Left lung (tissue), 10 donors: Measurements from ENCODE around the gene TAPBPL. TPM values are rescaled to one million over a fixed set of nuclear protein-coding genes. Genes with fewer than 3 reads are reported as not detected.
"Not testable (repeated sequence)": the region's sequence is repeated elsewhere in the genome, so short reads cannot be mapped to it uniquely, and the experiment has no call there.

ENCODE experiments used
- ATAC-seq: fragments of 200-7000 bp; cut with Tn5 transposase; one replicate; pipeline ENCODE4 v1.9.1; 2020; ENCODE audit warnings: moderate library complexity
- DNase-seq, 4 donors: peaks; one replicate each; pipeline ENCODE4 v3.0.0-alpha.2; 2013 to 2020
- H3K27ac ChIP-seq, 2 donors: fragments of 200-600 bp; sonication (generic) in 1 of 2; one replicate each; pipeline versions ENCODE4 v1.5.0 to v1.8.0; 2020 to 2021
- H3K27me3 ChIP-seq, 2 donors: fragments of 200-600 bp; sonication (generic) in 1 of 2; one replicate each; pipeline versions ENCODE4 v1.5.0 to v1.8.0; 2020 to 2021
- H3K36me3 ChIP-seq, 2 donors: fragments of 200-600 bp; sonication (generic) in 1 of 2; one replicate each; pipeline versions ENCODE4 v1.5.0 to v1.8.0; 2020 to 2021
- H3K4me1 ChIP-seq, 2 donors: fragments of 200-600 bp; one replicate each; pipeline ENCODE4 v1.8.0; 2021
- H3K4me3 ChIP-seq, 2 donors: fragments of 200-600 bp; sonication (generic) in 1 of 2; one replicate each; pipeline versions ENCODE4 v1.5.0 to v1.8.0; 2020 to 2021; ENCODE audit warnings: mild to moderate bottlenecking in 1 of 2
- H3K9me3 ChIP-seq, 2 donors: fragments of 200-600 bp; sonication (generic) in 1 of 2; one replicate each; pipeline versions ENCODE4 v1.5.0 to v1.8.0; 2020 to 2021
- intact Hi-C, 2 donors: fragments of 100-400 bp; cut with DNase I; formaldehyde crosslinking; loops; one replicate each; pipeline versions ENCODE4 v1.11.2 to v1.14.2; 2022
- polyA plus RNA-seq, 6 donors: library from polyadenylated mRNA; unstranded; fragments of 120-200 nt; gene quantifications; one replicate each; pipeline ENCODE4 v1.2.1, GENCODE V29; 2013; ENCODE audit not compliant: insufficient read length in 6 of 6
- total RNA-seq, 2 donors: library from RNA; stranded (reverse); fragmentation: NEBNext Ultra II Directional; extraction: Animal tissue kit (Norgen Biotek cat#: 25700); gene quantifications; one replicate each; pipeline ENCODE4 v1.2.1, GENCODE V29; 2021
- TF ChIP-seq, protein P1 (sequence below), 2 donors: fragments of 200-600 bp; sonication (generic) in 1 of 2; IDR thresholded peaks; one replicate each; pipeline versions ENCODE4 v1.5.0 to v1.8.0; 2021; ENCODE audit warnings: antibody characterized with exemption in 2 of 2
- donor health status: DM: no; HTN: yes; CAD: no.
- donor health status: DM: no; HTN: no; CAD: no.

The TAPBPL gene
- total and polyA plus RNA-seq, 8 donors = 18.0 to 33.8 (median 19.0) TPM

DNA sequence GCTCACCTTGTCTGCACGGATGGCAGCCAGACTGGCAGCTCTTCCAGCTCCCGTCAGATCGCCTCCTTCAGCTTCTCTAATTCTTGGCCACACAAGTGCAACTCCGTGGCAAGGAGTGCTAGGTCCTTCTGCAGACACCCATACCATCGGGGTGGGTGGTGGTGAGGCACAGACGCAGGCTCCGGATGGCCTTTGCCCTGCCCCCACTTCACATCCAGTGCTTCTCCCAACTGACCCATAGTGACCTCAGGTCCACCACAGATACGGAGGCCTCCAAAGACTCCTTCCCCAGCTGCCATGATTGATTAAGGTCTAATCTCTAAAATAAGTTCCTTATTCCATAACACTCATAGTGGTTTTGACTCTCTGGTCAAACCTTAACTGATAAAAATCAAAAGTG, 27.0 kb upstream of the TAPBPL start:
- intact Hi-C loops = loop anchor here in 1 of 2 donors (5.0 to 10.0 kb wide), 2 partner anchors 42 to 110 kb away; partner anchors contain the start of gene GAPDH
- TF ChIP-seq, protein P1, sequence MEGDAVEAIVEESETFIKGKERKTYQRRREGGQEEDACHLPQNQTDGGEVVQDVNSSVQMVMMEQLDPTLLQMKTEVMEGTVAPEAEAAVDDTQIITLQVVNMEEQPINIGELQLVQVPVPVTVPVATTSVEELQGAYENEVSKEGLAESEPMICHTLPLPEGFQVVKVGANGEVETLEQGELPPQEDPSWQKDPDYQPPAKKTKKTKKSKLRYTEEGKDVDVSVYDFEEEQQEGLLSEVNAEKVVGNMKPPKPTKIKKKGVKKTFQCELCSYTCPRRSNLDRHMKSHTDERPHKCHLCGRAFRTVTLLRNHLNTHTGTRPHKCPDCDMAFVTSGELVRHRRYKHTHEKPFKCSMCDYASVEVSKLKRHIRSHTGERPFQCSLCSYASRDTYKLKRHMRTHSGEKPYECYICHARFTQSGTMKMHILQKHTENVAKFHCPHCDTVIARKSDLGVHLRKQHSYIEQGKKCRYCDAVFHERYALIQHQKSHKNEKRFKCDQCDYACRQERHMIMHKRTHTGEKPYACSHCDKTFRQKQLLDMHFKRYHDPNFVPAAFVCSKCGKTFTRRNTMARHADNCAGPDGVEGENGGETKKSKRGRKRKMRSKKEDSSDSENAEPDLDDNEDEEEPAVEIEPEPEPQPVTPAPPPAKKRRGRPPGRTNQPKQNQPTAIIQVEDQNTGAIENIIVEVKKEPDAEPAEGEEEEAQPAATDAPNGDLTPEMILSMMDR (IDR thresholded peaks at IDR 0.05) = no peak
- DNase-seq (no peak), ATAC-seq (no peak)
- H3K9me3 ChIP-seq = no peaks in the 10 kb centered on the region
- peaks cover 10 to 26% of the 10 kb centered on the region in 2 donors for H3K4me1 ChIP-seq
- H3K27ac ChIP-seq = no peak overlapping the region
- no peaks in the 10 kb centered on the region for H3K27me3 ChIP-seq
- no peak overlapping the region for H3K4me3 ChIP-seq
- H3K36me3 ChIP-seq = no peaks in the 10 kb centered on the region

DNA sequence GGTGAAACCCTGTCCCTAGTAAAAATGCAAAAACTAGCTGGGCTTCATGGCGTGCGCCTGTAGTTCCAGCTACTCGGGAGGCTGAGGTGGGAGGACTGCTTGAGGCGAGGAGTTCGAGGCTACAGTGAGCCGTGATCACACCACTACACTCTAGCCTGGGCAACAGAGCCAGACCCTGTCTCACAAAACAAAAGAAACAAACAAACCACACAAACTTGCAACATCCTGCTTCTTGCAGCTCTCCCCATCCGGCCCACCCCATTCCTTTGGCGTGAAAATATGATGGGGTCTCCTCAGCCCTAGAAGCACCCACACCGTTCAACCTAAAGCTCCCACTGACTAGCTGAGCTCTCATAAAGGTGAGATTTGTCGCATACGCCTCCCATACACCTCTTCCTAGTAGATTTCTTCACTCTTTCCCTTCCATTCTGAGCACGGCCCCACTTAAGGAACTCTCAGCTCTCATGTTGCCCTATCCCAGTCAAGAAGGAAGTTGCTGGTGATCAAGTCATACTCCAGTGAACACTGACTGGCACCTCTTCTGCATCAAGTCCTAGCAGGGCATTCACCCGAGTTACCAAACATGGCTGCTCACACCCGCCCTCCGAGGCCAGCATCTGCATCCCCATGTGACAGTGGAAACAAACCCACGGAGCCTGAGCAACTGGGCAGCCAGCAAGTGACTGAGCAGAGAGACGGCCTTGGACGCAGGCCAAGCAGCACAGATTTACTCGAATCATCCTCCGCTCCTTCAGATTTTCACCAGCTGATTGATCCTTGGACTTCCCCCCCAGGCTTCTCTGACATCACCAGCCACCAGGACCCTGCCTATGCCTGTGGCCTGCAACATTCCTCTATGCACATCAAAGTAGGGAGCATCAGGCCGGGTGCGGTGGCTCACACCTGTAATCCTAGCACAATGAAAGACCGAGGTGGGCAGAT, 26.0 kb upstream of the TAPBPL start:
- Histone ChIP-seq H3K4me1 (peaks cover 11 to 33% of the 10 kb centered on the region in 2 donors), H3K27me3 (no peaks in the 10 kb centered on the region), H3K4me3 (no peak overlapping the region), H3K9me3 (no peaks in the 10 kb centered on the region), H3K27ac (no peak overlapping the region), H3K36me3 (no peaks in the 10 kb centered on the region)
- ATAC-seq (no peak), DNase-seq (no peak)
- intact Hi-C loops = loop anchor here in 1 of 2 donors (10.0 kb wide), 1 partner anchor 109 kb away; the partner anchor contains the start of gene GAPDH
- TF ChIP-seq, protein P1 (IDR thresholded peaks at IDR 0.05) = no peak

DNA sequence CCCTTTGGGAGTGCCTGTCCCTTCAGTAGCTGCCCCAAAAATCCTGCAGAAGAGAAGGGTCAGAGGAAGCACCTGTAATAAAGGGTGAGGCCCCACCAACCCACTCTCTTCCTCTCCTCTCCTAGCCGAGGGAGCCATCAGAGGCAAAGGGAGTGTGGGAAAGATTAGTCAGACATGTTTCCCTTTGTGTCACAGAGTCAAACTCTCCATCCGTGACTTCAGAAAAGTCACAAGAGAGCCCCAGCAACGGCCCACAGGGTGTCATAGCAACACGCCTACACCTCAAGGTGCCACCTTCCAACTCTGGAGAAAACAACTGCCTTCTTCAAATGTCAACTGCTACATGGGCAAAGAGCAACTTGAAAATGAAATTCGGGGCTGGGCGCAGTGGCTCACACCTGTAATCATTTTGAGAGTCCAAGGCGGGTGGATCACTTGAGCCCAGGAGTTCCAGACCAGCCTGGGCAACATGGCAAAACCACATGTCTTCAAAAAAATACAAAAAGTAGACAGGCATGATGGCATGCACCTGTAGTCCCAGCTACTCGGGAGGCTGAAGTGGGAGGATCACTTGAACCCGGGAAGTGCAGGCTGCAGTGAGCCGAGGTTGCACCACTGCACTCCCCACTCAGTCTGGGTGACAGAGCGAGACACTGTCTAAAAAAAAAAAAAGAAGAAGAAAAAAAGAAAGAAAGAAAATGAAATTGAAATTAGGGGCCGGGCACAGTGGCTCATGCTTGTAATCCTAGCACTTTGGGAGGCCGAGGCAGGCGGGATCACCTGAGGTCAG, 24.8 kb upstream of the TAPBPL start:
- ATAC-seq (no peak), DNase-seq (no peak)
- H3K27ac ChIP-seq = no peak overlapping the region
- H3K9me3 ChIP-seq = no peaks in the 10 kb centered on the region
- no peak overlapping the region for H3K4me3 ChIP-seq
- no peaks in the 10 kb centered on the region for H3K36me3 ChIP-seq
- peaks cover 17 to 40% of the 10 kb centered on the region in 2 donors for H3K4me1 ChIP-seq
- TF ChIP-seq, protein P1 (IDR thresholded peaks at IDR 0.05) = no peak
- intact Hi-C loops = loop anchor here in 1 of 2 donors (10.0 kb wide), 1 partner anchor 108 kb away; the partner anchor contains the start of gene GAPDH
- H3K27me3 ChIP-seq = no peaks in the 10 kb centered on the region

DNA sequence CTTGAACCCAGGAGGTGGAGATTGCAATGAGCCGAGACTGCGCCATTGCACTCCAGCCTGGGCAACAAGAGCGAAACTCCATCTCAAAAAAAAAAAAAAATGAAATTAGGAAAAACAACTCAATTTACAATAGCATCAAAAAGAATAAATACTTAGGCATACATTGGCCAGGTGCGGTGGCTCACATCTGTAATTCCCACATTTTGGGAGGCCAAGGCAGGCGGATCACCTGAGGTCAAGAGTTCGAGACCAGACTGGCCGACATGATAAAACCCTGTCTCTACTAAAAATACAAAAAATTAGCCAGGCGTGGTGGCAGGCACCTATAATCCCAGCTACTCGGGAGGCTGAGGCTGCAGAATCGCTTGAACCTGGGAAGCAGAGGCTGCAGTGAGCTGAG, 24.0 kb upstream of the TAPBPL start:
- not testable (repeated sequence) for H3K4me3 ChIP-seq, H3K9me3 ChIP-seq, H3K36me3 ChIP-seq, DNase-seq, H3K27ac ChIP-seq, ATAC-seq, H3K27me3 ChIP-seq
- intact Hi-C loops = loop anchor here in 1 of 2 donors (10.0 kb wide), 1 partner anchor 107 kb away; the partner anchor contains the start of gene GAPDH
- H3K4me1 ChIP-seq = peaks cover 17 to 40% of the 10 kb centered on the region in 2 donors

DNA sequence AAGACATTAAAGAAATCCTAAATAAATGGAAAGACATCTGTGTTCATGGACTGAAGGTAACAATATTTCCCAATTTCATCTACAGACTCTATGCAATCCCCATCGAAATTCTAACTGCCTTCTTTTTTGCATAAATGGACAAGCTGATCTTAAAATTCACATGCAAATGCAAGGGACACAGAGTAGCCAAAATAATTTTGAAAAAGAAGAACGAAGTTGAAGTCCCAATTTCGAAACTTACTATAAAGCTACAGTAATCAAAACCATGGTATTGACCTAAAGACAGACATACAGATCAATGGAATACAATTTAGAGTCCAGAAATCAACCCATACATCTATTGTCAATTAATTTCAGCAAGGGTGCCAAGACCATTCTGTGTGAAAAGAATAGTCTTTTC, 23.5 kb upstream of the TAPBPL start:
- DNase-seq (no peak), ATAC-seq (no peak)
- intact Hi-C loops = loop anchor here in 1 of 2 donors (10.0 kb wide), 1 partner anchor 106 kb away; the partner anchor contains the start of gene GAPDH
- no peaks in the 10 kb centered on the region for H3K9me3 ChIP-seq
- TF ChIP-seq, protein P1 (IDR thresholded peaks at IDR 0.05) = no peak
- H3K4me1 ChIP-seq = peaks cover 17 to 39% of the 10 kb centered on the region in 2 donors
- no peak overlapping the region for H3K27ac ChIP-seq
- no peaks in the 10 kb centered on the region for H3K27me3 ChIP-seq
- no peaks in the 10 kb centered on the region for H3K36me3 ChIP-seq
- H3K4me3 ChIP-seq = no peak overlapping the region
